ENCODE data around the gene PVALEF.

PVALEF gene

GRCh38 chr17:81218991-81219390 lies 53.7 kb downstream of the PVALEF start:
- Histone ChIP-seq H3K27me3 (ENCODE audit: insufficient read depth, poor library complexity, severe bottlenecking) (no peaks in the 10 kb centered on the region), H3K27ac (replicated peaks) (no peak overlapping the region)
- no peak for DNase-seq (ENCODE audit: low read depth in 1 of 2, low spot score in 1 of 2)

GRCh38 chr17:81219476-81220180 lies 54.3 kb downstream of the PVALEF start:
- no peak overlapping the region for H3K27ac ChIP-seq (replicated peaks)
- no peaks in the 10 kb centered on the region for H3K27me3 ChIP-seq (ENCODE audit: insufficient read depth, poor library complexity, severe bottlenecking)
- TF ChIP-seq SPI1 (IDR thresholded peaks at IDR 0.05; ENCODE audit: borderline replicate concordance, low read depth), result no peak
- TF ChIP-seq POLR2AphosphoS5 (IDR thresholded peaks at IDR 0.05; ENCODE audit: low read depth), result no peak
- TF ChIP-seq, protein P1, sequence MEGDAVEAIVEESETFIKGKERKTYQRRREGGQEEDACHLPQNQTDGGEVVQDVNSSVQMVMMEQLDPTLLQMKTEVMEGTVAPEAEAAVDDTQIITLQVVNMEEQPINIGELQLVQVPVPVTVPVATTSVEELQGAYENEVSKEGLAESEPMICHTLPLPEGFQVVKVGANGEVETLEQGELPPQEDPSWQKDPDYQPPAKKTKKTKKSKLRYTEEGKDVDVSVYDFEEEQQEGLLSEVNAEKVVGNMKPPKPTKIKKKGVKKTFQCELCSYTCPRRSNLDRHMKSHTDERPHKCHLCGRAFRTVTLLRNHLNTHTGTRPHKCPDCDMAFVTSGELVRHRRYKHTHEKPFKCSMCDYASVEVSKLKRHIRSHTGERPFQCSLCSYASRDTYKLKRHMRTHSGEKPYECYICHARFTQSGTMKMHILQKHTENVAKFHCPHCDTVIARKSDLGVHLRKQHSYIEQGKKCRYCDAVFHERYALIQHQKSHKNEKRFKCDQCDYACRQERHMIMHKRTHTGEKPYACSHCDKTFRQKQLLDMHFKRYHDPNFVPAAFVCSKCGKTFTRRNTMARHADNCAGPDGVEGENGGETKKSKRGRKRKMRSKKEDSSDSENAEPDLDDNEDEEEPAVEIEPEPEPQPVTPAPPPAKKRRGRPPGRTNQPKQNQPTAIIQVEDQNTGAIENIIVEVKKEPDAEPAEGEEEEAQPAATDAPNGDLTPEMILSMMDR (IDR thresholded peaks at IDR 0.05; ENCODE audit: insufficient read depth, low read length), result no peak
- TF ChIP-seq REST (IDR thresholded peaks at IDR 0.05; ENCODE audit: insufficient replicate concordance, low read depth), result no peak
- no peak overlapping the region for H3K4me3 ChIP-seq (replicated peaks; ENCODE audit: insufficient read depth, low read length)
- DNase-seq (ENCODE audit: low read depth in 1 of 2, low spot score in 1 of 2), result no peak

More at GRCh38 chr17:81218991-81219390, 53.7 kb downstream of the PVALEF start:
- no peak for TF ChIP-seq POLR2AphosphoS5 (IDR thresholded peaks at IDR 0.05; ENCODE audit: low read depth)
- TF ChIP-seq SPI1 (IDR thresholded peaks at IDR 0.05; ENCODE audit: borderline replicate concordance, low read depth), result no peak
- TF ChIP-seq REST (IDR thresholded peaks at IDR 0.05; ENCODE audit: insufficient replicate concordance, low read depth), result no peak
- TF ChIP-seq, protein P1 (IDR thresholded peaks at IDR 0.05; ENCODE audit: insufficient read depth, low read length), result no peak
- no peak for TF ChIP-seq GABPA (IDR thresholded peaks at IDR 0.05; ENCODE audit: low read depth)
- H3K4me3 ChIP-seq (replicated peaks; ENCODE audit: insufficient read depth, low read length), result no peak overlapping the region

DNA sequence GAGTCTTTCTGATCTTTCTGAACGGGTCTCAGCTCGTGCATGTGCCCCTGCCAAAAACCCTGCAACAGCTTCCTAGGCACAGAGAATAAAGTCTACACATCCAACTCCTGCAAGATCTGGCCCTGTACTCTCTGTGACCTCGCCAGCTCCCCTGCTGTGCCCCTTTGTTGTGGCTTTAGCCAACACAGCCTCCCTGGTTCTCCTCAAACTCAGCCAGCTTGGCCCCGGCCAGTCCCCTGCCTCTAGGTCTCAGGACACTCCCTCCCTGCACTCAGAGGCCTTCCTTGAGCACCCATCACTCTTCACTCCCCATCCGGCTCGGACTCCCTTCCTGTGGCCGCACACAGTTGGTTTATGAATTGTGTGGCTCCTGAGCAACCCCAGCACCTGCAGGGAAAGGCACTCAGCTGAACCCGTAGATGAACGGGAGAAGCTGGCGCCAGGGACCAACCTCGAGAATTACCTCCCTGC lies 56.1 kb downstream of the PVALEF start:
- TF ChIP-seq GABPA (IDR thresholded peaks at IDR 0.05; ENCODE audit: low read depth), result no peak
- no peak for TF ChIP-seq SPI1 (IDR thresholded peaks at IDR 0.05; ENCODE audit: borderline replicate concordance, low read depth)
- TF ChIP-seq, protein P1 (IDR thresholded peaks at IDR 0.05; ENCODE audit: insufficient read depth, low read length), result no peak
- no peak for TF ChIP-seq POLR2AphosphoS5 (IDR thresholded peaks at IDR 0.05; ENCODE audit: low read depth)
- TF ChIP-seq REST (IDR thresholded peaks at IDR 0.05; ENCODE audit: insufficient replicate concordance, low read depth), result no peak
- no peak overlapping the region for H3K27ac ChIP-seq (replicated peaks)
- no peaks in the 10 kb centered on the region for H3K27me3 ChIP-seq (ENCODE audit: insufficient read depth, poor library complexity, severe bottlenecking)
- no peak overlapping the region for H3K4me3 ChIP-seq (replicated peaks; ENCODE audit: insufficient read depth, low read length)
- DNase-seq (ENCODE audit: low read depth in 1 of 2, low spot score in 1 of 2), result no peak
